Frontal cortex (tissue), 4 donors: ENCODE data around the gene RSPH9. TPM values are rescaled to one million over a fixed set of nuclear protein-coding genes. Genes with fewer than 3 reads are reported as not detected.
"Not testable (repeated sequence)": the region's sequence is repeated elsewhere in the genome, so short reads cannot be mapped to it uniquely, and the experiment has no call there.

Source experiments
- DNase-seq, 2 donors: peaks; one replicate each; pipeline ENCODE4 v3.0.0; 2012; ENCODE audit warnings: low spot score in 2 of 2
- FAIRE-seq: peaks from 2 replicates; lab custom pipeline; 2012; peaks lifted over from hg19 to GRCh38; lab: Jason Lieb, UNC
- total RNA-seq: library from RNA; depleted of rRNA; stranded (reverse); fragments of >200 nt; gene quantifications from one replicate; pipeline ENCODE4 v1.2.3, GENCODE V29; 2014
- donor health status: control.
- donor health status: control.
- donor health status: control.

The RSPH9 gene
- total RNA-seq, 1 donor from 2014 or later, result 6.1 TPM

- FAIRE-seq, result no peak
- no peak for DNase-seq
These were observed 35.7 kb downstream of the RSPH9 start for GRCh38 chr6:43680308-43681200.

GRCh38 chr6:43681303-43681702 lies 36.5 kb downstream of the RSPH9 start:
- FAIRE-seq (no peak), DNase-seq (no peak)

DNA sequence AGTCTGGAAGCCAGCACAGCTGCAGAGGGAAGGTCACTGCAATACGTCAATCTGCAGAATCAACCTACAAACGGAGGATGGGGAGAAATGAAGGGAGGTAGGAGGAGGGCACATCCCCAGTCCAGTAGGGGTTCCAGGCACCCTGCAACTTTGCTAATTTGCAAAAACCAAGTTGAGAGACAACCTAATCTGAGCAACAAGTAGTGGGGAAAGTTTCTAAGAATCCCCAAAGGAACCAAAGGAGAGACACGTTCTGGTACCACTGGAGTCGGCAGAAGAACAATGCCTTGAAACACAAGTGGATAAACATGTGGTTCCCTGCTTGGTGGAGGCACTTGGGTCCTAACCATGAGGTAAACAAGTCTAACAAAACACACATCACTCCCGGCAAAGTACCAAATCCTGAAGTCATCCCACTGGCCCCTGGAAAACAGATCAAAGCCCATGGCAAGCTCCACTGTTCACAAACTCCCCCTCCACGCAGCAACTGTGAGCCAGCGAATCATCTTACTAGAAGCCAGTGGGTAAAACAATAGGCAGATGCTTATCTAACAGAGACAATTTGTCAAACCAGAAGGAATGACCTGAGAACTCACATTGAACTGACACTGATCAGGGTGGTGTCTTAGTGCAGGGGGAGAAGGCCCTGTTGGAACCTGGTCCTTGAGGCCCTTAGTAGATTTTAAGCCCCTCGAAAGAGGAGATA lies 38.0 kb downstream of the RSPH9 start:
- FAIRE-seq, result no peak
- no peak for DNase-seq

DNA sequence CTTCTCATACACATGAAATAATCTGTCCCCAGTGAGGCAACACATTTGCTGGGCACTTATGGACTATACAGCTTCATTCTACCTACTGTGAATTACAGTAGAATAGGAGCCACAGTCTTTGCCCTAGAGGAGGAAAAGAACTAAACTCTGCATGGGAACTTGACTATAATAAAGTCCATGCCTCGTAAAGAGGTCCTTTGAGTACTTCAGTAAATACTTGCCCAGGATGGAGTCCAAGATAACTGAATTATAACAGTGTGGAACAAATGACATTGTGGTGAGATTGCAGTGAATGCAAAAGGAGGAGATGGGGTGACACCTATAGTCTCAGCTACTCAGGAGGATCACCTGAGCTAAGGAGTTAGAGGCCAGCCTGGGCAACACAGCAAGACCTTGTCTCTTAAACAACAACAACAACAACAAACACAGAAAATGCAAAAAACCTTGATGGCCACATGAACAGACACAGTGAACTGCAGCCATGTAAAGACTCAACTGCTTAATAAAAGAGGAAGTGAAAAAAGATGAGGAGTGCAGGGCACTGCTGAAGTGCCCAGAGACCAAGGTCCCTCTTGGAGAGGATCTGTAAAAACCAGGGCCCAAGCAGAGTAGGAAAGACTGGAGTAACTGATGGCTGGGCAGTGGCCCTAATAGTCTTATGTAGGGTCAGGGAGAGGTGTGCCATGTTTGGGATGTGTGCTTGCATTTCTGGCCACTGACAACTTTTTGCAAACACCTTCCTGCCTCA lies 39.0 kb downstream of the RSPH9 start:
- no peak for FAIRE-seq

DNA sequence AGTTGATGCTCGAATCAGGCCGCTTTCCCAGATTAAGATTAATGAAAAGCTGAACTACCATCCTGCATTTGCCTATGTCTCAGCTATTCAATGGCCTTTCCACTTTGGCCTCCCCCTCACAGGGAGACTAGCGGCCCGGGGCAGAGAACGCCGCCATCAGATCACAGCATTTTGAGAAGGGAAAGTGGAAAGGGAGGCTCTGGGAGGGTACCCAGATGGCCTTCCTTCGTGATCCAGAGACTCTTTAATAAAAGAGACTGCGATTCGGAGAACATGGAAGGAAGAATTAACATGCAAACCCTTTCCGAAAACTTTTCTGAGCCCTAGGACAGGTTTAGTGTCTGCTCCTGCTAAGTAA lies 42.2 kb downstream of the RSPH9 start:
- no peak for FAIRE-seq

More for the DNA sequence above, 39.0 kb downstream of the RSPH9 start:
- DNase-seq, result no peak

DNA sequence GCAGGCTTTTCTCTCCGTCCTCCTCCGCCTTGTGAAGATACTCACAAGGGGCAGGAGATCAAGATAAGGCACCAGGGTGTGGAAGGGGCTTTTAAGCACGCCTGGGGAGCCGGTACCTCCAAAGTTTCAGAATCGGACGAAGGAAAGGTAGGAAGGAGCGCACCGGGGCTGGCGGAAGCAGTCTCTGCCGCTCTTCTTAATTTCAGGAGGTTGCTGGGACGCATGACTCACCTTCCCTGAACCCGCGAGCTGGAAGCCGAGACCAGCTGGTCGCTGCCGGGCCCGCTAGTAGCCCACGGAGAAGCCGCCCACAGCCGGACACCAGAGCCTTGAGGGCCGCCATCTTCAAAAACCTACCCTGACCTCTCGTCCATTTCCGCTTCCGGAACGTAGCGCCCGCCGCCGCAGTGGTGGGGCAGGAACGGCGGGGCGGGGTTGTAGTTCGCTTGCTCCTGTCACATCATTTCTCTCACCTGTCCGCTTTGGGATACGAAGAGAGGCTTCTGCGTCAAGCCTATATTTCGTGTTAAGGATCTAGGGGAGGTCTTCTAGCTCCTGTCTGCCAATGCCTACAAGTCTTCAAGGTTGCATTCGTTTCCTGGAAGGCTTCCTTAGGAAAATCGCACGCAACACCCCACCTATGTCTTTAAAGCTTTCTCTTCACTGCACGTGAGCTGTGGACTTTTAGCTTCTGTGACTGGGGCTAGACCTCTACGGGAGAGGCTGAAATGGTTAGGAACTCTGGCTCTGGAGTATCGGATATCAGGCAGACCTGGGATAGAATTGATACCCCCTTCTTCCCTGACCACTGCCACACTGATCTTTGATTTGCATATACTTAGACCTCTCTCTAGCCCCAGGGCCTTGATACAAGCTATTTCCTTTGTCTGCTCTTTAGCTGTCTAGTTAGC lies 42.9 kb downstream of the RSPH9 start, which contains the start of gene MRPS18A:
Gene MRPS18A (minus strand): TSS at position 355 of the 911 bp plus-strand sequence. CDS start 12 bp downstream, at position 343.
- FAIRE-seq, result no peak

More for the DNA sequence above, 42.2 kb downstream of the RSPH9 start:
- no peak for DNase-seq

DNA sequence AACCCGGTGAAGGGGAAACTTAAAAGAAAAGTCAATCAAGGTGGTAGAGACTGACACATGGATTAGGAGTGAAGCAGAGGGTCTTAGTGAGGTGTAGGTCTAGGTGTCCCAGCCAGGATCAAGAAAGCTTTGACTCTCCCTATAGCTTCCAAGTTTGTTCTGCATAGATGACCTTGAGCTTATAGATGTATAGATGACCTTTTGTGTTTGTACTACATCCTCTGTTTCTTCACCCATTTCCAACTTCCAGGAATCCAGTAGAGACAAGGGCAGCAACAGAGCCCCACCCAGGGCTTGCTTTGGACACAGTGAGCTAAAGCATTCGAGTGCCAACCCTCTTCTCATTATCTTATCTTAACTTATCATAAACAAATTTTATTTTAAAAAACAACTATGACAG lies 44.6 kb downstream of the RSPH9 start:
- no peak for DNase-seq
- FAIRE-seq, result no peak

More for the DNA sequence above, 42.9 kb downstream of the RSPH9 start, which contains the start of gene MRPS18A:
- peak; percentile 54 to 84 for DNase-seq

DNA sequence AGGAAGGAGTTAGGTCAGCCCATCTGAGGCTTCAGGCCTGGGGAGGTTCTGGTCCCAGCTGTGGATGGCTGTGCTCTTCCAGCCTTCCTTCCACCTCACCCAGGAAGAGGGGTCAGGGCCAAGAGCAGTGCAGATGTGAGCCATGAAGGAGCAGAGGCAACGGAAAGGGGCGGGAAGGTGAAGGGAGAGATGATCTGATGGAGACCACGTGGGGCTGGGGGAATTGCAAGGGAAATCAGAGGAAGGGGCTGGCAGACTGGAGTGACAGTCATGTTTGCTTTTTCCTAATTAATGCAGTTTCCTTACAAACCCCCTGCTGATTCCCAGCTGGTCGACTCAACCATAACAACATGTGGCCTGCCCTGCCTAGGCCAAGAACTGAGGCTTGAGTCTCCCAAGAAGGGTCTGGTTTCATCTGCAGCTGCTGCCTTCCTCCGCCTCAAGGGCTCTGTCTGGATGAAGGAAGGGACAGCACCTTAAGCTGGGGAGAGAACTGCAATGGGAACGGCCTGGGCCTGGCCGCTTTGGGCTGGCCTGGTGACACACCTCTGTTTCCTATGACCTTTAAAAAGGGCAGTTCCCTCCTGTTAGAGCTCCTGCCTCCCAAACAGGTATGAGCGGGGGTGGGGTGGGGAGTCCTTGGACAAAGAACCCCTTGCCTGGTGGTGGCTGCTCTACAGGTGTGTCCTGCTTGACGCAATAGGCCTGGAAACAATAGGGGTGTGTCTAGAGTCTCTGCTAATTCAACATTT lies 50.6 kb downstream of the RSPH9 start:
- no peak for FAIRE-seq
- no peak for DNase-seq

- no peak for FAIRE-seq
- DNase-seq, result no peak
These were observed 51.1 kb downstream of the RSPH9 start for GRCh38 chr6:43695967-43696291.

GRCh38 chr6:43697421-43697820 lies 52.6 kb downstream of the RSPH9 start:
- FAIRE-seq (no peak), DNase-seq (no peak)

DNA sequence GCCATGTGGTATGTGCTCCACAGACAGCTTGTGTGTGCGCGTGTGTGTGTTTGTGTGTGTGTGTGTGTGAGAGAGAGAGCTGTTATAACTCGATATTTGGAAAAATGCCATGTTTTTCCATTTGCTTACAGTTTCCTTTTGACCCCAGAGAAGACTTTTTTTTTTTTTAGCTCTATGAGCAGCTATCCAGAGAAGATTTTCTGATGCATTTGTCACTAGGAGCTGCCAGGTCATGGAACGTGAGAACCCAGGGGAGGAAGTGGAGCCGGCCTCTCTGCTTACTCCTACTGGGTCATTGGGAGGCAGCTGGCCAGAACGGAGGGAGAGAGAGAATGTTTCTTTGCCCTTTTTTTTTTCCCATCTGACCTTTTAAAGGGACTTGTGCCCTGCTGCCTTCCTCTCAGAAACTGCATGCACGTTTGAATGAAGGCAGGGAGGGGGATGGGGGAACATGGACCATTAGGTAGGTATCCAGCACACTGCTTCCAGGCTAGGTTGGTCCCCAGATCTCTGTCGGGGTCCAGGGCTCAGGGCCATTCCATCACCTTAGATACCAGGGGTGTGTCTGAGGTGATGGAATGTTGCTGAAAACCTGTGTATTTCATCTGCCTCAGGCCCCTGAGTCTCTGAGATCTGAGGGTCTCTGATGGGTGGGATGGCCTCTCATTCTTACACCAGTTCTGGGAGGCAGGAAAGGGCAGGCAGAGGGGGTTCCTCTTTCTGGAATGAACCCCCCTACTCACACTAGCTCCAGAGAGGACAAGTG lies 53.9 kb downstream of the RSPH9 start:
- FAIRE-seq, result no peak
- no peak for DNase-seq

DNA sequence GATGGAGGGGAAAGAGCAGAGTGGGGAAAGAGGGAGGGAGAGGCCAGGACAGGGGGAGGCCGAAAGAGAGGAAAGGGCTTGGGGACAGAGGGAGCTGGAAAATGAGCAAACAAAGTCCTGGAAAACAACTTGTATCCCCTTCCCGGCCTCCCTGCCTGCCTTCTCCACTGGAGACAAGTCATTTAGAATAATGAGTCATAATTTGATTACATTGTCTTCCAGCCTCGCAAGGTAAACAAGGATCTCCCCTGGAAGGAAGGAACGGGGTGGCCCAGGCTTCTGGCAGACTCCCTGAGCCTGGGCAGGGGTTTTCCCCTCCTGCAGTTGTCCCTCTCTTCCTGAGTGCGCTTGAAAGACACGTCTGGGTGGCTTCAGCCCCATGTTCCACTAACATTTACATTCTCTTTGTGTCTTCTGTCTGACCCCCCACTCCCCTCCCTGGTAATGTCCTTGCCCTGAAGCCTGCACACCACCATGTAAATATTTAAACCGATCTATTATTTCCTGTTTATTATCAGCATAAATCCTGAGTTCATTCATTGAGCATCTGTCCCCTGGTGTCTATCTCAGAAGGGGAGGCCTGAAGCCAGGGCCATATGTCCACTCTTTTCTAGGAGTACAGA lies 54.8 kb downstream of the RSPH9 start:
- FAIRE-seq, result no peak

DNA sequence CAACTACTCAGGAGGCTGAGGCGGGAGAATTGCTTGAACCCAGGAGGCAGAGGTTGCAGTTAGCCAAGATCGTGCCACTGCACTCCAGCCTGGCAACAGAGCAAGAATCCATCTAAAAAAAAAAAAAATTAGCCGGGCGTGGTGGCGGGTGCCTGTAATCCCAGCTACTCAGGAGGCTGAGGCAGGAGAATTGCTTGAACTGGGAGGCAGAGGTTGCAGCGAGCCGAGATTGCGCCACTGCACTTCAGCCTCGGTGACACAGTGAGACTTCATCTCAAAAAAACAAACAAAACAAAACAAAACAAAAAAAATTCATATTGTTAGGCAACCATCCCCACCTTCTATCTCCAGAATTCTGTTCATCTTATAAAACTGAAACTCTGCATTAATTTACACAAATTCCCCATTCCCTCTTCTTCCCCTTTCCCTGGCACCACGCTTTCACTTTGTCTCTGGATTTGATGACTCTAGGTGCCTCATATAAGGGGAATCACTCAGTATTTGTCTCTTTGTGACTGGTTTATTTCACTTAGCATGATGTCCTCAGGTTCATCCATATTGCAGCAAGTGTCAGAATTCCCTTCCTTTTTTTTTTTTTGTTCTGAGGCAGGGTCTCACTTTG lies 56.2 kb downstream of the RSPH9 start:
- DNase-seq, FAIRE-seq: not testable (repeated sequence)

More for the DNA sequence above, 54.8 kb downstream of the RSPH9 start:
- DNase-seq, result no peak

- DNase-seq (no peak), FAIRE-seq (no peak)
These were observed 57.3 kb downstream of the RSPH9 start for GRCh38 chr6:43702171-43702533.

DNA sequence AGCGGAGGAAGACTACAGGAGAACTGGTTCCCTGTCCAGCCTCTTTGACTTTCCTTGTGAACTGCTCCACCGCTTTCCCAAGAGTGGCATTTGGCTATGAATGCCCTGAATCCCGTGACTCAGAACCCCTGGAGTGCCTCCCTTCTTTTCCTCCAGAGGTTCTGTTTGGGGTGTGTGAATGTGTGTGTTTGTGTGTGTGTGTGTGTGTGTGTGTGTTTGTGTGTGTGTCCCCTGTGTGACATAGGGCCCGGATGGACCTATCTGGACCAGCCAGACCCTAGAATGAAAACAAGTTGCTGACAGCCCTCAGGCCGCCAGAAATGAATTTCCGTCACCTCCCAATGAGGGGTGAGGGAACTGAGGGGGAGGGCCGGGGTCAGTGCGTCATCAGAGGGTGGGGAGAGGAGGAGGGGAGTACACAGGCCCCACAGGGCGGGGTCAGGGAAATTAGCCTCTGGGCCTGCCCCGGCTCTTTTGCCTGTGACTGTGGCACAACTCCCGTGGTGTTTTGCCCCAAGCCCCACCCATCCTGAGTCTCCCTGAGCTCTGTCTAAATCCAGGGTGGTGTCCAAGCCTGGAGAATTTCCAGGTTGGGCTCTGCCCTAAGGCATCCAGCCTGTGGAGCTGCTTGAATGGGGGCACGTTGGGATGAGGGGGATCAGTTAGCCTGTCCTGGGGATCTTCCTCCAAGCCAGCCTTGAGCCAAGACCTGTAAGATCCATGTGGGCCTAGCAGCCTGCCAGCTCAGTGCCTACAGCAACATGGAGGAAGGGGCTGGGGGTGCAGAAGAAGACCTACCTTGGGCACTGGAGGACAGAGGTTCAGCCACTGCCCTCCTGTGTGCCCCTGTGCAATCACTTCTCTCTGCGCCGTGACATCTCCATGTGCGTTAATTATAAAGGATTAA lies 58.0 kb downstream of the RSPH9 start:
- DNase-seq (peak in 1 of 2 donors; percentile 51), FAIRE-seq (no peak)
